ENCODE results near the gene UTP25. TPM values are rescaled to one million over a fixed set of nuclear protein-coding genes. Genes with fewer than 3 reads are reported as not detected.
"Not testable (repeated sequence)": the region's sequence is repeated elsewhere in the genome, so short reads cannot be mapped to it uniquely, and the experiment has no call there.

The UTP25 gene
- total RNA-seq, 1 donor from 2014 or later = 13.8 TPM

DNA sequence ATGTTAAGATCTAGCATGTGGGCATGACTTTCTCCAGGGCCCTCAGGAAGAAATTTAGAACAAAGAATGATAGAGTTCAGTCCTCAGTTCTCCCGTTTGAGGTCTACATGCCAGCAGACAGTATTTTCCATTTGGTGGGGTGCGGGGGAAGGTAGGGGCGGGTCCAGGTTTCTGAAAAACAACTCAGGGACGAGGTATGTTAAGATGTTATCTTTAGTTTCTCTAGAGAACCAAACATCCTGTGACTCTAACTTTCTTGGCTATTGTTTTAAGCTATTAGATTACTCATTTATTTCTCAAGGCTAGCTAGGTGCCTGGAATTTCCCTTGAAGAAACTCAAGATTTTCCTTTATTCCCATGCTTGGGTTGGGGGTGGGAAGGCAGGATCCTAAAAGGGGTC lies 67.9 kb downstream of the UTP25 start:
- DNase-seq (ENCODE audit: low spot score) = no peak

DNA sequence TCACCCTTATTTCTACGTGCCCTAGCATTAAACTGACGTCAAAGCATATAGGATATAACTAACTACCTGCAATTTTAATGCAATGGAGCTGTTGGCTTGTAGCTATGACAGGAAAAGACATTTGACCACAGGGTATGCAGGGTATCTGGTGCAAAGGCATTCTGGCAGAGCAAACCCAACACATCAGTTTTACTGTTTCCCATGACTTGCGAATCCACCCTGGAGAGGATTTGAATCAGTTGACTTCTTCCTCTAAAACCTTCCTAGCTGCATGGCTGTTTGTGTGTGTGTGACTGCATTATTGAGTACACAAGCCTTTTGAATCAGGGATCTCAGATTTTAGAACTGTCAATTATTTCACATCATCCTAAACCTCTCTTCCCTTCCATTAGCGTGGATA lies 68.6 kb downstream of the UTP25 start:
- no peak for DNase-seq (ENCODE audit: low spot score)

DNA sequence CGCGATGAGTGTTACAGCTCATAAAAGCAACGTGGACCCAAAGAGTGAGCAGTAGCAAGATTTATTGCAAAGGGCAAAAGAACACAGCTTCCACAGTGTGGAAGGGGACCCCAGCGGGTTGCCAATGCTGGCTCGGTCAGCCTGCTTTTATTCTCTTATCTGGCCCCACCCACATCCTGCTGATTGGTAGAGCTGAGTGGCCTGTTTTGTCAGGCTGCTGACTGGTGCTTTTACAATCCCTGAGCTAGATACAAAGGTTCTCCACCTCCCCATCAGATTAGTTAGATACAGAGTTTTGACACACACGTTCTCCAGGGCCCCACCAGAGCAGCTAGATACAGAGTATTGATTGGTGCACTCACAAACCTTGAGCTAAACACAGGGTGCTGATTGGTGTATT lies 70.5 kb downstream of the UTP25 start:
- not testable (repeated sequence) for DNase-seq (ENCODE audit: low spot score)

DNA sequence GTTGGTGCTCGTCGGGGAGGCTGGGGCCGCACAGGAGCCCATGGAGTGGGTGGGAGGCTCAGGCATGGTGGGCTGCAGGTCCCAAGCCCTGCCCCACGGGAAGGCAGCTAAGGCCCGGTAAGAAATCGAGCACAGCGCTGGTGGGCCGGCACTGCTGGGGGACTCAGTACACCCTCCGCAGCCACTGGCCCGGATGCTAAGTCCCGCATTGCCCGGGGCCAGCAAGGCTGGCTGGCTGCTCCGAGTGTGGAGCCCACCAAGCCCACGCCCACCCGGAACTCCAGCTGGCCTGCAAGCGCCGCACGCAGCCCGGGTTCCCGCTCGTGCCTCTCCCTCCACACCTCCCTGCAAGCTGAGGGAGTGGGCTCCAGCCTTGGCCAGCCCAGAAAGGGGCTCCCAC lies 71.1 kb downstream of the UTP25 start:
- not testable (repeated sequence) for DNase-seq (ENCODE audit: low spot score)

DNA sequence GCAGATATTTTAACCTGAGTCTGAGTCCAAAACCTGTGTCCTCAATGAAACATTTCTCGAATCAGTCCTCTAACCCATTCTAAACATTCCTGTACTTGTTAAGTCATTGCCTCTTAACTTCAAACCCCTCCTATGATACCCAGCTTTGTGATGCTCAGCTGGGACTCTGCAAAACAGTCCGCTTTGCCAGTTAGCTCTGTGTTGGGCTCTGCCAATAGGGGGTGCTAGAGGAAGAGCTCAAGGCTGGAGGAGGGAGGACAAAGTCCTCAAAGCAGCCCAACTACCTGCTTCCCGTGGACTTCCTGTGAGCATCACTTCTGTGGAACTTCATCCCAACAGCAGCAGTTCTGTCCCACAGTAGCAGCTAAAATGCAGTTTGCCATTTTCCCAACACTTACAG lies 72.2 kb downstream of the UTP25 start:
- DNase-seq (ENCODE audit: low spot score) = no peak

DNA sequence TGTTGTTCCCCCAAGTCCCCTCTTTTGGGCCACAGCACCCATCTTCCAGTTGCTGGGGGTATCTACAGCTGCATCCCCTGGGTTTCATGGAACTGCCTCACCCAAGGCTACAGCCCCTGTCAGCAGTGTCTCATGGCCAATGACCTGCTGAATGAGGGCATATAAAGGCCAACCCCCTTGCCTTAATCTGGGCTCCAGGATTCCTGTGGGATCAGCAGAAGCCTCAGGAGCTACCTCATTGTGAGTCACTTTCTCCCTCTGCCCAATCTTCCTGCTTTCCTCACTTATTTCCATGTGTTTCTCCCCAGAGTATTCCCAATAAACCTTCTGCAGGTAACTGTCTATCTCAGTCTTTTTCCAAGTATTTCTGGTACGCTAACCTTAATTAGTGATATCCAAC lies 73.0 kb downstream of the UTP25 start:
- DNase-seq (ENCODE audit: low spot score) = no peak

DNA sequence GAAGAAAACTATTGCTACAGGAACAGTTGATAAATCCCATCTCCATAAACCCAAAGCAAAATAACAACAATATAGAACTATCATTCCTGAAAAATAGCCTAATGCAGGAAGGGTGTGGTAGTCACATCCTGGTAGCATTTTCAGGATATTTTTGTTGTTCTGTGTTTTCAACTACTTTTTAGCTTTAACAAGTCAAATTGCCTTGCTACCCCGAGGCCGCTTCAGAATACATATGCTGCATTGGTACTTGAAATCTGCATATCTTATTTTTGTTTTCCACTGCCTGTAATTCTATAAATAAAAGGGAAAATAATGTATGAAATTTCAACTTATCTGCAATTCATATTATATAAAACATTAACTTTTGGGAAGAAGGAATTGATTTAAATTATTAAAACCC lies 73.4 kb downstream of the UTP25 start:
- no peak for DNase-seq (ENCODE audit: low spot score)

DNA sequence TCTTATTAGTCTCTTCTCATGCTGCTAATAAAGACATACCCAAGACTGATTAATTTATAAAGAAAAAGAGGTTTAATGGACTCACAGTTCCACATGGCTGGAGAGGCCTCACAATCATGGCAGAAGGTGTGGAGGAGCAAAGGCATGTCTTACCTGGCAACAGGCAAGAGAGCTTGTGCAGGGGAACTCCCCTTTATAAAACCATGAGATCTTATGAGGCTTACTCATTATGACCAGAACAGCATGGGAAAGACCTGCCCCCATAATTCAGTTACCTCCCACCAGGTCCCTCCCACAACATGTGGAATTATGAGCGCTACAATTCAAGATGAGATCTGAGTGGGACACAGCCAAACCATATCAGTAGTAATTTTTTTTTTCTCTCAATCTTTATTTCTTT lies 77.0 kb downstream of the UTP25 start:
- DNase-seq (ENCODE audit: low spot score) = not testable (repeated sequence)

Other genes starting within 250 kb of the UTP25 start
- 0.68 TPM for gene CAMK1G, start 244.3 kb upstream of the UTP25 start, total RNA-seq
- 58.5 TPM for gene LAMB3, start 175.5 kb upstream of the UTP25 start, total RNA-seq
- 7.7 TPM for gene G0S2, start 152.6 kb upstream of the UTP25 start, total RNA-seq
- gene HSD11B1, start 123.1 kb upstream of the UTP25 start, total RNA-seq = 4.1 TPM
- gene TRAF3IP3, start 71.9 kb upstream of the UTP25 start, total RNA-seq = 6.2 TPM
- 3.5 TPM for gene C1orf74, start 43.4 kb upstream of the UTP25 start, total RNA-seq
- gene IRF6, start 21.8 kb upstream of the UTP25 start, total RNA-seq = 102 TPM
- 0.05 TPM for gene SYT14, start 110.2 kb downstream of the UTP25 start, total RNA-seq